SKM-1 (cell line): ENCODE data around the gene XCR1.

Source experiments
- DNase-seq: peaks from one replicate; lab custom pipeline; 2025; ENCODE audit not compliant: unreplicated experiment; lab: John Stamatoyannopoulos, UW

The XCR1 gene

GRCh38 chr3:45984331-45985312, 42.7 kb downstream of the XCR1 start:
- no peak for DNase-seq

- DNase-seq: no peak
Measured at GRCh38 chr3:45983770-45984169, 43.5 kb downstream of the XCR1 start.

- DNase-seq: no peak
Measured at GRCh38 chr3:45981346-45982074, 45.8 kb downstream of the XCR1 start.

- DNase-seq: no peak
Measured at GRCh38 chr3:45980819-45981218, 46.5 kb downstream of the XCR1 start.

GRCh38 chr3:45980229-45980813, 47.0 kb downstream of the XCR1 start:
- DNase-seq: no peak

GRCh38 chr3:45979378-45979777, 47.9 kb downstream of the XCR1 start:
- peak; percentile 76 for DNase-seq

- DNase-seq: no peak
Measured at GRCh38 chr3:45978006-45978761, 49.1 kb downstream of the XCR1 start.

GRCh38 chr3:45976191-45977091, 50.8 kb downstream of the XCR1 start:
- no peak for DNase-seq

GRCh38 chr3:45975686-45976085, 51.6 kb downstream of the XCR1 start:
- DNase-seq: no peak

GRCh38 chr3:45974686-45975085, 52.6 kb downstream of the XCR1 start:
- no peak for DNase-seq

GRCh38 chr3:45972534-45973402, 54.5 kb downstream of the XCR1 start:
- peak; percentile 97 for DNase-seq

- no peak for DNase-seq
Measured at GRCh38 chr3:45969953-45970352, 57.3 kb downstream of the XCR1 start.

- no peak for DNase-seq
Measured at GRCh38 chr3:45969116-45969515, 58.2 kb downstream of the XCR1 start.

- DNase-seq: no peak
Measured at GRCh38 chr3:45968706-45969105, 58.6 kb downstream of the XCR1 start.

GRCh38 chr3:45968149-45968548, 59.1 kb downstream of the XCR1 start:
- no peak for DNase-seq

- DNase-seq: no peak
Measured at GRCh38 chr3:45967724-45968123, 59.6 kb downstream of the XCR1 start.
